GM12865 (cell line): ENCODE measurements around the gene C5orf52.
"Not testable (repeated sequence)": the region's sequence is repeated elsewhere in the genome, so short reads cannot be mapped to it uniquely, and the experiment has no call there.

ENCODE experiments used
- DNase-seq: peaks from one replicate; pipeline ENCODE4 v3.0.0; 2010; ENCODE audit warnings: low read depth
- H3K4me3 ChIP-seq: 2 replicates; pipeline ENCODE4 v1.5.1; 2011; ENCODE audit warnings: mild to moderate bottlenecking, low read depth, low read length, control low read depth
- CTCF ChIP-seq: IDR thresholded peaks from 2 replicates; pipeline ENCODE4 v1.5.1; 2011; ENCODE audit warnings: low read length, control low read depth, low read depth, inconsistent platforms; ENCODE audit not compliant: insufficient read depth; ENCODE audit errors: missing control alignments

The C5orf52 gene

GRCh38 chr5:157689942-157690689 is 18.8 kb downstream of the C5orf52 start:
- TF ChIP-seq CTCF, result no peak
- peak; percentile 19 for DNase-seq
- H3K4me3 ChIP-seq, result no peak overlapping the region

GRCh38 chr5:157690690-157691433 is 19.5 kb downstream of the C5orf52 start:
- DNase-seq, result no peak
- no peak for TF ChIP-seq CTCF
- H3K4me3 ChIP-seq, result no peak overlapping the region

- not testable (repeated sequence) for DNase-seq, H3K4me3 ChIP-seq
Measured at GRCh38 chr5:157693816-157694215, 22.5 kb downstream of the C5orf52 start.

GRCh38 chr5:157696154-157696553 is 24.8 kb downstream of the C5orf52 start:
- DNase-seq, H3K4me3 ChIP-seq: not testable (repeated sequence)

- DNase-seq, H3K4me3 ChIP-seq: not testable (repeated sequence)
Measured at GRCh38 chr5:157698674-157699073, 27.3 kb downstream of the C5orf52 start.

- no peak overlapping the region for H3K4me3 ChIP-seq
- TF ChIP-seq CTCF, result no peak
- DNase-seq, result no peak
Measured at GRCh38 chr5:157703736-157704135, 32.4 kb downstream of the C5orf52 start.

GRCh38 chr5:157708866-157709265 is 37.5 kb downstream of the C5orf52 start:
- H3K4me3 ChIP-seq, result no peak overlapping the region
- TF ChIP-seq CTCF, result no peak
- DNase-seq, result no peak

- DNase-seq, result no peak
- TF ChIP-seq CTCF, result no peak
- no peak overlapping the region for H3K4me3 ChIP-seq
Measured at GRCh38 chr5:157709346-157709745, 38.0 kb downstream of the C5orf52 start.
